ENCODE results near the gene TIE1.

DNA sequence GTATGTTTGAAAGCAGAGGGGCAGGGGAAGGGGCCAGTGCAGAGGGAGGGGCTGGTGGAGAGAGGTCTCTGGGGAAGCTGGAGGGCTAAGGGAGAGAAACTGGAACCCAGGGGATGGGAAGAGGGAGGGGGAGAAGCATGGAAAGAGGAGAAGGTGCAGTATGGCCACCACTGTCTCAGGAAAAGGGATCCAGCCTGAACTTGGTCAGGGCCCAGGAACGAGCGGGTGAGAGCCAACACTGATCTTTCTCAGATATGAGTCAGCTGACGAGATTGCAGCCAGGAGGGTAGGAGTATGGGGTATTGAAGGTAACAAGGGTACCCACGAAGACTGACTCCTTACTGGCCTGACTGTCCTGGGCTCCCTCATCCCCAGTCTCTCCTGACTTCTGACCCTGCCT is 18.0 kb downstream of the TIE1 start:
- TF ChIP-seq POLR2AphosphoS5 (IDR thresholded peaks at IDR 0.05; ENCODE audit: borderline replicate concordance, low read depth, low read length), result no peak
- no peak for TF ChIP-seq EZH2 (IDR thresholded peaks at IDR 0.05)
- no peak for TF ChIP-seq FOXP2 (optimal IDR thresholded peaks at IDR 0.05; ENCODE audit: control extremely low read depth, extremely low read length, insufficient read depth)
